ENCODE results near the gene HES4.

HES4 gene

DNA sequence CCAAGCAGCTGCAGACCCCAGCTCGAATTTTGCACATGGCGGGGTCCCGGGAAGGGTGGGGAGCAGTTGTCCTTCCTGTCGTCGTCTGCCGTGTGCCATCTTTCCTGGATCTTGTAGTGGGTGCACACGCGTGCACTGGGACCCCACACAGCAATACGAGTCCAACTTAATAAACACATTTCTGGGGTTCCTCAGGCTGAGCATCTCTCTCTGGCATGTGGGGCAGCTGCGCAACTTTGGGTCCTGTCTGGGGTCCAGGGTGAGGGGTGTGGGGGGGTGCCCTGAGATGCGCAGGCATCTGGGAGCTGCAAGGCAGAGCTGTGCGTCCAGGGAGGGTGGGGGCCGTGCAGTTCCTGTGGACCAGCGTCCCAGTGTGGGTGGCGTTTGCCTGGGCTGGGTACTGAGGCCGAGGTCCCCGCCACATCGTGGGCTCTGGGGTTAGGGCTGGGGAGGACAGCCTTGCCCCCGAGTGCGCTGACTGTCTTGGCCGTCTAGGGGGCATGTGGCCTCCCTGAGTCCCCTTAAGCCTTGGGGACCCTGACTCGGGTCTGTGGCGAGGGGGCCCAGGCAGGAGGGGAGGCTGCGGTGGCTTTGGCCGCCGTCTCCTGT, 34.3 kb downstream of the HES4 start:
- DNase-seq (ENCODE audit: low read depth, low spot score) = no peak

- no peak for DNase-seq (ENCODE audit: low read depth, low spot score)
These were observed 35.0 kb downstream of the HES4 start for GRCh38 chr1:964691-965525.

DNA sequence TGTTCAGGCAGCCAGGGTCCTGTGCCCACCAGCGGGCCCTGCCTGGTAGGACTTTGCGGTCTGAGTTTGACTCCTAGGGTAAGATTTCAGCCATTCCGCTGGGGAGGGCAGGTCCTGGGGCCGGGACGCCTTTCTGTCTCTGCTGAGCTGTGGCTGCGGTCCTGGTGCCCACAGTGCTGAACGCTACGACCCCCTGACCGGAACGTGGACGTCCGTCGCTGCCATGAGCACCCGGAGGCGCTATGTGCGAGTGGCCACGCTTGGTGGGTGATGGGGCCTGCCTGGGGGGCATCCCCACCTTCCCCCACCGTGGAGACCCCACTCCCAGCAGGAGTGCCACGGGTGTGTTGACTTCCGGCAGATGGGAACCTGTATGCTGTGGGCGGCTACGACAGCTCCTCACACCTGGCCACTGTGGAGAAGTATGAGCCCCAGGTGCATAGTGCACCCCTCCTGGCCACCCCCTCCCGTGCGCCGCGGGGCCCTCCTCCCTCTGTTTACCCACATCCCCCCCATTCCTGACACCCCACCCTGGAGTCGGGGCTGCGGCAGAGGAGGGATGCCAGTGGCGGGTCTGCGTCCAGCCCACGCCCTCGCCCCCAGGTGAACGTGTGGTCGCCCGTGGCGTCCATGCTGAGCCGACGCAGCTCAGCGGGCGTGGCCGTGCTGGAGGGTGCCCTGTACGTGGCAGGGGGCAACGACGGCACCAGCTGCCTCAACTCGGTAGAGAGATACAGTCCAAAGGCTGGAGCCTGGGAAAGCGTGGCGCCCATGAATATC, 36.0 kb downstream of the HES4 start:
- DNase-seq (ENCODE audit: low read depth, low spot score) = no peak

DNA sequence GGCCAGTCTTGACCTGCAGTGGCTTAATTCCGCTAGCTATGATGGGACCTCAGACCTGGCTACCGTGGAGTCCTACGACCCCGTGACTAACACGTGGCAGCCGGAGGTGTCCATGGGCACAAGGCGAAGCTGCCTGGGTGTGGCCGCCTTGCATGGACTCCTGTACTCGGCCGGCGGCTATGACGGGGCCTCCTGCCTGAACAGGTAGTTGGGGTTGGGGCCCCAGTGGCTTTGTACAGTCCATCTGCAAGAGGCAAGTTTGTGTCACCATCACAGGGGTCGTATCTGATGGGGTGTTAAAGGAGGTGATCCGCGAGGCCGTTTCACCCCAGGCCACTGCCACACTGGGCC, 36.6 kb downstream of the HES4 start:
- DNase-seq (ENCODE audit: low read depth, low spot score) = no peak

DNA sequence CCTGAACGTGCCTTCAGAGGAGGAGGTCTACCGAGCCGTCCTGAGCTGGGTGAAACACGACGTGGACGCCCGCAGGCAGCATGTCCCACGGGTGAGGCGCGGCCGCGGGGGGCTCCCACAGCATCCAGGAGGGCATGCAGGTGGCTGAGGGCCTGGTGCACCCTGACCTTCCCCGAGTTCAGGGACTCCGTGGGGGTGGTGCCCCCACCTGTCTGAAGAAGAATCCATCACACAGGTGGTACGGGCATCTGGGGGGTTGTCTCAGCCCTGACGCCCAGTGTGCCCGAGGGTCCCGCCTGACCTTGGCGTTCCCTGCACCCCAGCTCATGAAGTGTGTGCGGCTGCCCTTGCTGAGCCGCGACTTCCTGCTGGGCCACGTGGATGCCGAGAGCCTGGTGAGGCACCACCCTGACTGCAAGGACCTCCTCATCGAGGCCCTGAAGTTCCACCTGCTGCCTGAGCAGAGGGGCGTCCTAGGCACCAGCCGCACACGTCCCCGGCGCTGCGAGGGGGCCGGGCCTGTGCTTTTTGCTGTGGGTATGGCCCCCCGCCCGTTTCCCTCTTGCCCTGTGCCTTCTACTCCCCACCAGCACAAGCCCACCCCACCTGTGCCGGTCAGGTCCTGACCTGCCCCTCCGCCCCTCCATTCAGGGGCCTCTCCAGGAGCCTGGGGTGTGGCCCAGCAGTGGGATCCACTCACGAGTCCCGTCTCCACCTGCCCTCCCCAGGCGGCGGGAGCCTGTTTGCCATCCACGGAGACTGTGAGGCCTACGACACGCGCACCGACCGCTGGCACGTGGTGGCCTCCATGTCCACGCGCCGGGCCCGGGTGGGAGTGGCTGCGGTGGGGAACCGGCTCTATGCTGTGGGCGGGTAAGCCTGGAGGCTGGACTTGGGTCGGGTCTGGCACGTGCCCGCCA, 37.3 kb downstream of the HES4 start:
- DNase-seq (ENCODE audit: low read depth, low spot score) = no peak

GRCh38 chr1:961132-961669, 38.7 kb downstream of the HES4 start:
- DNase-seq (ENCODE audit: low read depth, low spot score) = no peak

GRCh38 chr1:960363-961131, 39.4 kb downstream of the HES4 start, which contains the start of gene KLHL17:
TSS of gene KLHL17 (plus strand) at chr1:960584. CDS start at chr1:960694, 110 bp downstream.
- DNase-seq (ENCODE audit: low read depth, low spot score) = no peak

- no peak for DNase-seq (ENCODE audit: low read depth, low spot score)
These were observed 40.0 kb downstream of the HES4 start for GRCh38 chr1:959731-960362.

- DNase-seq (ENCODE audit: low read depth, low spot score) = peak; percentile 49
These were observed 40.8 kb downstream of the HES4 start, which contains the start of gene NOC2L for GRCh38 chr1:958823-959730. TSS of gene NOC2L (minus strand) at chr1:959256. CDS start at chr1:959240, 16 bp downstream.

DNA sequence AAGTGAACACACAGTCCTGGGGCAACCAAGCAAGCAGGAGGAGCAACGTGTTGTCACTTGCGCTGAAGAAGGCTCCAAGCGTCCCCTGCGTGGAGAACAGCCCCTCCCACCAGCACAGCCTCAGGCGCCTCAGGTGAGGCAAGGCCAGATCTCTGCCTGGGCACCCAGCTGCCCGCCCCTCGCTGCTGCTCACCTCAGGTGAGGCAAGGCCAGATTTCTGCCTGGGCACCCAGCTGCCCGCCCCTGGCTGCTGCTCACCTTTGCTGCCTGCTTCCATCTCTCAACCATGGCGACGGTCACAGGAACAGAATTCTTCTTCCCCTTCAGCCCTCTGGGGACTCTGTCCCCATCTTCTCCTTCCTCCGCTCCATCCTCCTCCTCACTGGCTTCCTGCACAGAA, 43.3 kb downstream of the HES4 start:
- DNase-seq (ENCODE audit: low read depth, low spot score) = no peak

DNA sequence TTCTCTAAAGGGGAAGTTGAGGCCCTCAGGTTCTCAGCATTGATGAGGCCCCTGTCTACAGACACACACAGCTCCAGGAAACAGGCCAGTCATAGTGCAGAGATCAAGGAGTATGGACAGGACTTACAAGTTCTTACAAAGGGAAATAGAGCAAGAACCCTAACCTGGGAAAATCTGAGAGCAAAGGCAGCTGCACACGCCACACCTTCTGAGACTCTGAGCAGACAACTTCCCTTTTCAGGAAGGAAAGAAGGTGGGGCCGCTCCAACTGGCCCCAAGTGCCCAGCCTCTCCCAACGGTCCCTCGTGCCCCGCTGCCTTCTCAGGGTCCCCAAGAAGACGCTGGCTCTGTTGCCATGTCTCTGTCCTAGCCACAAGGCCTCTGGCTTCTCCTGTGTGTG, 44.4 kb downstream of the HES4 start:
- no peak for DNase-seq (ENCODE audit: low read depth, low spot score)

GRCh38 chr1:954927-955326, 45.0 kb downstream of the HES4 start:
- no peak for DNase-seq (ENCODE audit: low read depth, low spot score)

GRCh38 chr1:953524-954320, 46.2 kb downstream of the HES4 start:
- DNase-seq (ENCODE audit: low read depth, low spot score) = no peak

DNA sequence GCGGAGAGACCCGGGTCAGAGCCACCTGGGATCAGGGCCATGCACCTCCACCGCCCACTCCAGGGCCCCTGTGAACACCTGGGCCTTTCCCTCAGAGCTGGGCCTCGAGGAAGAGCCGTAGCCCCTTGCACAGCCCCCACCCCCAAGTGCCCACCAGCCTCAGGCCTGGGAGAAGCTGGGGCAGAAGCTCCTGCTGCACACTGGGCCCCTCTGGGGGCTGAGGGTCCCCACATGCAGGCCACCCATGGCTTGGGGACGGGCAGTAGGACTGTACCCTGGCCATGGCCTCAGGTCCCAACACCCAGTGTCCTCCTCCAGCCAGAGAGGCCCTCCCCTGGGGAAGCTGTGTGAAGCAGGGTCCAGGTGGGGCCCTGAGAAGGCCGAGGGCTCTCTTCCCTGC, 47.3 kb downstream of the HES4 start:
- no peak for DNase-seq (ENCODE audit: low read depth, low spot score)

- no peak for DNase-seq (ENCODE audit: low read depth, low spot score)
These were observed 47.7 kb downstream of the HES4 start for GRCh38 chr1:952201-952600.

- DNase-seq (ENCODE audit: low read depth, low spot score) = no peak
These were observed 48.5 kb downstream of the HES4 start for GRCh38 chr1:951364-951763.

- DNase-seq (ENCODE audit: low read depth, low spot score) = no peak
These were observed 49.0 kb downstream of the HES4 start for GRCh38 chr1:950881-951280.

GRCh38 chr1:950268-950667, 49.6 kb downstream of the HES4 start:
- DNase-seq (ENCODE audit: low read depth, low spot score) = no peak
